Measurements from ENCODE around the gene LRMDA. TPM values are rescaled to one million over a fixed set of nuclear protein-coding genes. Genes with fewer than 3 reads are reported as not detected.

Gene LRMDA
- total RNA-seq, 3 donors from 2014 or later, result not detected

DNA sequence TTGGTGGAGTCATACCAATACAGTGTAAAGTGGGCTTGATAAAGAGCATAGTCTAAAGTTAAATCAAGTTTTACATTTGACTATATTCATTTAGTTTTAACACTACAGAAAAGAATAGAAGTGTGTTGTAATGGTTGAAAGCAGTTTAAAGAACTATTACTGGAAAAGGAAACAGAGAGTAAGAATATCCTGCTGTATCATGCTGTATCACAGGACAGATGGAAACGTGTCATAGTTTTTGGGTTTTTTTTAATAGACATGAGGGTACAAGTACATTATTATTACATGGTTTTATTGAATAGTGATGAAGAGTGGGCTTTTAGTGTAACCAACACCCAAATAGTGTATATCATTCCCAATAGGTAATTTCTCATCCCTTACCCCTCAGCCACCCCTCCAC, 944.3 kb downstream of the LRMDA start:
- ATAC-seq, result no peak
- no peaks in the 10 kb centered on the region for H3K36me3 Mint-ChIP-seq (ENCODE audit: insufficient read depth)
- H3K27me3 Mint-ChIP-seq (ENCODE audit: low read depth), result no peaks in the 10 kb centered on the region
- H3K4me3 Mint-ChIP-seq, result no peak overlapping the region
- DNase-seq, result no peak
- peaks cover 8% of the 10 kb centered on the region for H3K9me3 Mint-ChIP-seq
- no peaks in the 10 kb centered on the region for H3K4me1 Mint-ChIP-seq (ENCODE audit: low read depth)

DNA sequence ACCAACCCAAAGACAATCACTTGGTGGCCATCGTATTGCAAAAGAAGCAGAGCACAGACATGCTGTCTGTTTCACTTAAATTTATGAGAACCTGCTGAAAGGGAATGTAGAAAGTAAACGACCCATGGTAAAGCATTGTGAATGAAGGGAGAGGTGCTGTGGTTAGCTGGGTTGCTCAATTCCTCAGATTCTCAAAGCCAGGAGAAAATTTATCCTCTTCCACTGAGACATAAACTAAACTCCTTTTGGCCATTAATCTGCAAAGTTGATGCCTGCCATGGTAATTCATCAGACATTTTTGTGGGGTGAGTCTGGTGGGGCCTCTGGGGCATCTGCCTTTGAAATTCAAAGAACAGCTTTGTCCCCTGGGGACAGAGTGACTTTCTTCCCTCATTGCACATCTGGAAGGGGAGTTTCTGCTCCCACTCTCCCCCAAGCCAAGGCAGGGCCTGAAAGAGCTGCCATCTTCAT, 951.0 kb downstream of the LRMDA start:
- DNase-seq, result no peak
- Mint-ChIP-seq H3K36me3 (ENCODE audit: insufficient read depth) (no peaks in the 10 kb centered on the region), H3K27me3 (ENCODE audit: low read depth) (no peaks in the 10 kb centered on the region), H3K9me3 (peaks cover 16% of the 10 kb centered on the region), H3K4me1 (ENCODE audit: low read depth) (no peaks in the 10 kb centered on the region), H3K4me3 (no peak overlapping the region)
- ATAC-seq, result no peak

DNA sequence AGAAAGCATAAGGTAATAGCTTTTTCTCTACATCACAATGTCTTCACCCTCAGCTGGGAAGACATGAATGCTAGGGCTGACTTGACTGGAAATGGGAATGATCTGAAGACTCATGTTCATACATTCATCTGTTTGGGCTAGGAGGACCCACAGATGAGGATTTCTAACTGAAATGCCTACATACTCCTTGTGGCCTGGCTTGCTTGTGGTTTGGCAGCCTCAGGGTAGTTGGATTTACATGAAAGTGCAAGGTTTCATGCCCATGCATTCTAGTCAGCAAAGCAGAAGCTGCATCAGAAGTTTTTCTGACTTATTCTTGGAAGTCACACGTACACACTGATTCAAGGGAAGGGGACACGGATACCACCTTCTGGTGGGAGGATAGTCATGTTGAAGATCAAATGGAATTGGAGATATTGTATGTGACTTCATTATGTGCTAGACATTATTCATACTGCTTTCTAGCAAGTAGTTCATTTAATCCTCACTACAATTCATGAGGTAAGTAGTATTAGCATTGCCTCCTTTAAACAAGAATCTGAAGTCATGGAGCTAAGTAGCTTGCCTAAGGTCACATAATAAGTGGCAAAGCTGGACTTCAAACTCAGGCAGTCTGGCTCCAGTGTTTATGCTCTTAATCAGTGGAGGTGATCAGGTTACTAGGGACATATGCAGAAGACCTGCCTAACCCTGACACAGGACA, 957.0 kb downstream of the LRMDA start:
- H3K27me3 Mint-ChIP-seq (ENCODE audit: low read depth), result no peaks in the 10 kb centered on the region
- no peak for DNase-seq
- H3K4me1 Mint-ChIP-seq (ENCODE audit: low read depth), result no peaks in the 10 kb centered on the region
- peaks cover 8% of the 10 kb centered on the region for H3K9me3 Mint-ChIP-seq
- no peak for ATAC-seq
- H3K36me3 Mint-ChIP-seq (ENCODE audit: insufficient read depth), result no peaks in the 10 kb centered on the region
- H3K4me3 Mint-ChIP-seq, result no peak overlapping the region

DNA sequence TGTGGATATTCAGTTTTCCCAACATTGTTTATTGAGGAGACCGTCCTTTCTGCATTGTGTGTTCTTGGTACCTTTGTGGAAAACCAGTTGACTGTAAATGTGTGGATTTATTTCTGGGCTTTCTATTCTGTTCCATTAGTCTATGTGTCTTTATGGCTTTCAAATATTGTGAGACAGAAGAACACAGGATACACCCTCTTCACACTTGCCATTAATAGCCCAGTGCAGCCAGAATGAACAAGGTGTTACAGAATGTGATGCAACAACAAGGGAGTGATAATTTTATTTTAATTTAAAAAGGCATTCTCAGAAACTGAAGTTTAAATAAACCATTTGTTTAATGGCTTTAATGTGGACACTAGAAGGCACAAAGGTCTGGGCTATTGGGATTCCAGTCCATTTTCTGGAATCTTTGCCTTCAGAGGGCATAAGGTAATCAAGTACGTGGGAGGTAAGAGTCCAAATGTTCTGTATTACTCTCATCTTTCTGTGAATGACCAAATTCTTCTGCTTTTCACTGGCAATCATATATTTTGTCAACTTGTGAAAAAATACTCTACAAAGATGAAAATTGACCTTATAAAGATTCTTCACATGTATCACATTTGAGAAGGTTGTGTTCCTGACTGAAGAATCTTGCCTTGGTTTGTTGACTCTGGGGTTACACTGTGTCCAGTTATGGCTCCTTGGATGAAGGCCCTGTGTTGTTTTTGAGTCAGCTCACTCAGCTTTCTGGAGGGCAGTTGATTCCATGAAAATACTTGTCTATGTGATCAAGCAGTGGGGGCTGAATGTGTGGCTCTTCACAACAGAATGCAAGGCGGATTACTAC, 962.7 kb downstream of the LRMDA start:
- no peaks in the 10 kb centered on the region for H3K9me3 Mint-ChIP-seq
- no peaks in the 10 kb centered on the region for H3K27me3 Mint-ChIP-seq (ENCODE audit: low read depth)
- no peak overlapping the region for H3K4me3 Mint-ChIP-seq
- H3K4me1 Mint-ChIP-seq (ENCODE audit: low read depth), result no peaks in the 10 kb centered on the region
- no peaks in the 10 kb centered on the region for H3K36me3 Mint-ChIP-seq (ENCODE audit: insufficient read depth)
- DNase-seq (no peak), ATAC-seq (no peak)

DNA sequence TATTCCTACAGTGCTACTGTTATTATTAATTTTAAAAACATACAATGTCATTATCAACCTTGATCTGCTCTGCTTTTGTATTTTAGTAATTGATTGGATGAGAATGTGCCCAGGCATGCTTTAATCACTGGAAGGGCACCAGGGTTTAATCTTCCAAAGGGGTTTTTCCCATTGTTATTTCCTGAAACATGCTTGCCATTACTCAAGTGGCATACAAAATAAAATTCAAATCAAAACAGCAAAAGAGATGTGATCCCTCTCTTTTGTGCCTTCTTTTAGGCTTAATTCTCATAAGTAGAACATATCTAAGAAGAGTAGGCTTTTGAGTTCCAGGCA, 963.3 kb downstream of the LRMDA start:
- Mint-ChIP-seq H3K36me3 (ENCODE audit: insufficient read depth) (no peaks in the 10 kb centered on the region), H3K4me3 (no peak overlapping the region), H3K9me3 (no peaks in the 10 kb centered on the region), H3K27me3 (ENCODE audit: low read depth) (no peaks in the 10 kb centered on the region), H3K4me1 (ENCODE audit: low read depth) (no peaks in the 10 kb centered on the region)
- no peak for DNase-seq
- no peak for ATAC-seq

DNA sequence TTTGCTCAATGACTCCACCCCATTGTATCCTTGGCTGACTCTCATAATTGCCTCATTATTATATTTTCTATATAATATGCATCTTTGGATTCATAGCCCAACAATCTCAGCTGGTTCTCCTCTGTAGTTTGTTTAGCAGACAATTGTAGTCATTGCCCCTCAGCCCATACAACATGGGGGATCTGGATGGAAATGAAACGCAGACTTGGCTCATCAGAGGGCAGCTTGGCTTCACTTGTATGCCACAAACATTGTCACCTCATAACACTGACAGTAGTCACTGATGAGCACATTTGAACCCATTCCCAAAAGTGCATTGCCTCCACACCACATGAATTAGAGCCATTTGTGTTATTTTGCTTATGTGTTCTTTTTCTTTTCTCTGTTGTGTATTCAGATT, 963.8 kb downstream of the LRMDA start:
- no peak for ATAC-seq
- no peaks in the 10 kb centered on the region for H3K27me3 Mint-ChIP-seq (ENCODE audit: low read depth)
- no peak for DNase-seq
- H3K4me1 Mint-ChIP-seq (ENCODE audit: low read depth), result no peaks in the 10 kb centered on the region
- H3K36me3 Mint-ChIP-seq (ENCODE audit: insufficient read depth), result no peaks in the 10 kb centered on the region
- H3K4me3 Mint-ChIP-seq, result no peak overlapping the region
- no peaks in the 10 kb centered on the region for H3K9me3 Mint-ChIP-seq

DNA sequence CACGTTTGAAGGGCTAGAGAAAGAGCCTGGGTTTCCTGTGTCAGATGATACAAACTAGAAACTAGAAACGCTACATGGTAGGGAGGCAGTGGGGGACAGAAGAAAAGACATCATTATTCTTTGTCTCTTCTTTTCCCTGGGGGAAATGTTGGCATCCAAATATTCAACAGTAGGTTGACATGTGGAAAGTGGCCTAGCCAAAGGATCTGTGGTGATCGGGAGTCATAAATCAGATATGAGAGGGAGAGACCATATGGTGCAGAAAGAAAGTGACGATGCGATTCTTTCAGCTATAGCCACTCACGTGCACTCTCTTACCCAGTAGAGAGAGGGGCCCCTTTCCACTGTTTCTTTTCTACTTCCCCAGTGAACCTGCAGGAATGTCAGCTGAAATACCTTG, 964.7 kb downstream of the LRMDA start:
- ATAC-seq, result no peak
- no peaks in the 10 kb centered on the region for H3K27me3 Mint-ChIP-seq (ENCODE audit: low read depth)
- H3K4me3 Mint-ChIP-seq, result no peak overlapping the region
- no peaks in the 10 kb centered on the region for H3K9me3 Mint-ChIP-seq
- H3K36me3 Mint-ChIP-seq (ENCODE audit: insufficient read depth), result no peaks in the 10 kb centered on the region
- no peaks in the 10 kb centered on the region for H3K4me1 Mint-ChIP-seq (ENCODE audit: low read depth)
- DNase-seq, result no peak

DNA sequence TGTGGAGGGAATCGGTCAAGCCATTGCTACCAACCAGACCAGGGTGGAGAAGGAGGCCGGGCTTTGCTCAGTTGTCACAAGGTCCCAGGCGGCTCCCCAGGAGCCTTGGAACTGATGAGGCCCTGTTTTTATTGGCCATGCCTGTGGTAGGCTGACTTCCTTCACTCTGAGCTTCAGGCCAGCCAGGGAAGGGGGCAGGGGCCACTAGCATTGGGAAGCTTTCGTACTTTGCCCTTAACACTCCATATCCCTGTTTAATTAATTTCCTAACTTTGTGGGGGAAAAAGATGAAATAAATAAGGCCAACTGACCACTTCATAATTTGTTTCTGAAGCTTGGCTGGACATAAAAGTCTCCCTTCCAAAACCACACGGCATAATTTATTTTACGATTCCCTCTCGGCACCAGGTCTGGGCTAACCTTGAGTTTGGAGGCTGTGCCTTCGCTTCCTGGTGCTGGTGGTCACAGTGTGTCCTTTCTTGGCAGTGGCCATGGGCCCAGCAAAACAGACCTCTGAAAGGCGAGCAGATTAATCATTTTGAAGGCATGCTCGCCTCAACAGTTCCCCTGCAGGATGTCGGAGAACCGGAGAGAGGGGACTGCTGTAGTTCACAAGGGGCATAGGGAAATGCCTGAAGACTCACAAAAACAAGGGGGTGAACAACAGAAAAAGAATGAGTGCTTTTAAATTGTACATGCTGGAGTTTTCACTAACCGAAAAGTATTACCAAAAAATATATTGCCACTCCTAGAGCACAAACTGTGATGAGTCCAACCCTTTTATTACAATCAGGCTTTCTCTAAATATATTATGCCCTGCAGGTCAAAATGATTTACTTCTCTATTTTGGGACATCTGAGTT, 966.0 kb downstream of the LRMDA start:
- DNase-seq (no peak), ATAC-seq (no peak)
- no peaks in the 10 kb centered on the region for H3K27me3 Mint-ChIP-seq (ENCODE audit: low read depth)
- H3K4me1 Mint-ChIP-seq (ENCODE audit: low read depth), result no peaks in the 10 kb centered on the region
- no peak overlapping the region for H3K4me3 Mint-ChIP-seq
- no peaks in the 10 kb centered on the region for H3K36me3 Mint-ChIP-seq (ENCODE audit: insufficient read depth)
- H3K9me3 Mint-ChIP-seq, result no peaks in the 10 kb centered on the region

DNA sequence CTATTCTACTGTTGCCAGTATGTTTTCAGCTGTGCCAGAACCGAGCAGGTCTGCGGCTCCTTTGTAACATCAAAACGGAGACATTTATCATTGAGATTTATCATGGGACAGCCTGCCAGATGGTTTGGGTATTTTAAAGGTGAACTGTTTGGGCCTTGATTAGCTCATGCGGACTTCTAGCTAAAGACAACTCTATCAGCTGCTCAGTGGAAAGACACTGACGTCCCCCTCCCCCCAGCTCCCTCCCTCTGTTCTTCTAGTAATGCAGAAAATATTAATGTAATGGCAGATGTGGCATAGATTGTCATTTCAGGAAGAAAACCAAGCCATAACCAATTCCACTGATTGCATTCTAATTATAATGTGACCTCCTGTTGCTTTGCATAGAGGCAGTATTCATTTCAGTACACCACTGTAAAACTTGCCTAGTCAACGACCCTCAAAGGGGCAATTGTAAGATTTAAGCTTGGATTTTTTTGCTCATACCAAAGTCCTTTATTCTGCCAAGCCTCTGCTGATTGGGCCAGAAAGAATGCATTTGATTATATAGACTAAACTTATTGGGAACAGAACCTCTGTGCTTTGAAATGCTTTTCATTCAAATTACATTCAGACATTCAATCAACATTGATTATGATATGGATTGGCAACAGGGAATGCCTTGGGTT, 966.8 kb downstream of the LRMDA start:
- ATAC-seq (no peak), DNase-seq (no peak)
- no peaks in the 10 kb centered on the region for H3K36me3 Mint-ChIP-seq (ENCODE audit: insufficient read depth)
- no peaks in the 10 kb centered on the region for H3K4me1 Mint-ChIP-seq (ENCODE audit: low read depth)
- H3K4me3 Mint-ChIP-seq, result no peak overlapping the region
- H3K9me3 Mint-ChIP-seq, result no peaks in the 10 kb centered on the region
- H3K27me3 Mint-ChIP-seq (ENCODE audit: low read depth), result no peaks in the 10 kb centered on the region

DNA sequence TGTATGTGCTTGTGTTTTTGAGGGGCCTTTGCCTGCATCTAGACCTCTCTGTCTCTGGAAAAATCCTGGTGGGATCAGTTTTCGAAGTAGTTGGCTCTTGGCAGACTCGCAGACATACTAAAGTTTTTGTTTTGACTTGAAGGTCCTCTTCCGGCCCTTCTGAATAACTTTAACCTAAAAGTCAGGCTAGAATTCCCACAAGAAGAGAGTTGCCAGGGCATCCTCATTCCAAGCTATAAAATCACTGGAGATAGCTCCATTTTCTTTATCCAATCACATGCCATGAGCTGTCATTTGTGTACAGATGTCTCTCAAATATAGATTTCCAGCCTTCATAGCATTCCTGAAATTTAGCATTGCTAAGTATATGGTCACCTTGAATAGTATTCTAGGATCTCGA, 967.8 kb downstream of the LRMDA start:
- ATAC-seq (no peak), DNase-seq (no peak)
- Mint-ChIP-seq H3K36me3 (ENCODE audit: insufficient read depth) (no peaks in the 10 kb centered on the region), H3K4me3 (no peak overlapping the region), H3K9me3 (no peaks in the 10 kb centered on the region), H3K27me3 (ENCODE audit: low read depth) (no peaks in the 10 kb centered on the region), H3K4me1 (ENCODE audit: low read depth) (no peaks in the 10 kb centered on the region)

DNA sequence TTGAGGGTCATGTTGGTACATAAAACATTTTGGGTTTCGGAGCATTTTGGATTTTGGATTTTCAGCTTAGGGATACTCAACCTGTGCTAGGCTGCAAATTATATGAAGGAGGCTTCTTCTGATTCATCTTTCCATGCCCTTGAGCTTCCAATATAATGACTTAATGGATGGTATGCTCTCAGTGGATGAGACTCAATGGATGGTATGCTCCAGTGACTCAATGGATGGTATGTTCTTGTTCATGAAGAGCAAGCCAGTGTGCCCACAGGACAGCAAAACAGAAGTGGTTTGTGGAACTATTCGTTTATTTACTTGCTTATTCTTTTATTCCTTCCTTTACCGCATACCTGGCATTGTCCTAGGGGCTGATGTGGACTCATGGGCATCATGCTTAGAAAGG, 969.6 kb downstream of the LRMDA start:
- H3K9me3 Mint-ChIP-seq, result no peaks in the 10 kb centered on the region
- no peaks in the 10 kb centered on the region for H3K4me1 Mint-ChIP-seq (ENCODE audit: low read depth)
- no peak for ATAC-seq
- H3K36me3 Mint-ChIP-seq (ENCODE audit: insufficient read depth), result no peaks in the 10 kb centered on the region
- no peak overlapping the region for H3K4me3 Mint-ChIP-seq
- DNase-seq, result no peak
- H3K27me3 Mint-ChIP-seq (ENCODE audit: low read depth), result no peaks in the 10 kb centered on the region

DNA sequence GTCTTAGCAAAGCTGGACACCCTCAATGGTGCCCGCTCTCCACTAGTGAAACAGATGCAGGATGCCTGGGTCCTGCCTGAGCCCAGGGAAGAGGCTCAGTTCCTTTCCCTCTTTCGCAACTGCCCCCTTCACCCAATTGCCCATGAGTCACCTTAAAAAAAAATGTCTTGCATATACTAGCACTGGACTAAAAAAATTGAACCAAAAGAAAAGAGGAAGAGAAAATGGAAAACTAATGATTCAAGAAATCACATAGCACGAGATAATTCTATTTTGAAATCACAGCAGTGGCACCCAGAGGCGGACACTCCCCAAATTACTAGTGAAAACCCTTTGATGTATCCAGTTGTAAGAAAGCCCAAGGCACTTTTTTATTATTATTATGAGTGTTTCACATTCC, 972.5 kb downstream of the LRMDA start:
- H3K9me3 Mint-ChIP-seq, result no peaks in the 10 kb centered on the region
- no peak for ATAC-seq
- H3K27me3 Mint-ChIP-seq (ENCODE audit: low read depth), result no peaks in the 10 kb centered on the region
- DNase-seq, result no peak
- no peaks in the 10 kb centered on the region for H3K4me1 Mint-ChIP-seq (ENCODE audit: low read depth)
- no peaks in the 10 kb centered on the region for H3K36me3 Mint-ChIP-seq (ENCODE audit: insufficient read depth)
- no peak overlapping the region for H3K4me3 Mint-ChIP-seq

DNA sequence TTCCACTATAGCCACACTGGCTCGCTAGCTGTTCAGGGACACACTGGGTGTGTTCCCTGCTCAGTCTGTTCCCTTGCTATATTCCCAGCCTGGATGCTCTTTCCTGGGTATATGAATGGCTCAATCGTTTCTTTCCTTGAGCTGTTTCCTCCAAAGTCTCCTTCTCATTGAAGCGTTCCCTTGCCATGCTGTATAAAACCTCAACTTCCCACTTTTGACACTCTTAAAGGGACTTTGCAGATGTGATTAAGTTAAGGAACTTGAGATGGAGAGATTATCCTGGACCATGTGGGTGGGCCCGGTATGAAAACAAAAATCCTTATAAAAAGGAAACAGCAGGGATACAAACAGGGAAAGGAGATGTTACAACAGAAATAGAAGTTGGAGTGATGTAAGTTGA, 973.1 kb downstream of the LRMDA start:
- DNase-seq (no peak), ATAC-seq (no peak)
- Mint-ChIP-seq H3K4me1 (ENCODE audit: low read depth) (no peaks in the 10 kb centered on the region), H3K27me3 (ENCODE audit: low read depth) (no peaks in the 10 kb centered on the region), H3K9me3 (no peaks in the 10 kb centered on the region), H3K4me3 (no peak overlapping the region), H3K36me3 (ENCODE audit: insufficient read depth) (no peaks in the 10 kb centered on the region)

DNA sequence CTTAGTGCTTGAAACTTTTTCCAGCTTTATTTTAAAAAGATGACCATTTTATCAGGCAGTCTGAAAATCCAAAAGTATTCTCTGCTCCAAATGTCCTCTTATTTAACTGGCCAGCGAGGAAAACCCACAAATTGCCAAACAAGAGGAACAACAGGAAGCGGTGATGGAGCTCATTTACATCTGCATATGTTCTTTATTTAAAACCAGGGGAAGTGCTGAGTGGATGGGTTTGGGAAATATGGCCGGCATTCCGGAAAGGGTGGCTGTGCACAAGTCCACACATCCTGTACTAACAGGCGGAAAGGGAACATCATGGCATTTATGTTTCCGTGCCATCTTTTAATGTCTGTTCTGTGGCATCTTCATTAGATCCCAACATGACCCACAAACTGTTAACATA, 974.5 kb downstream of the LRMDA start:
- Mint-ChIP-seq H3K27me3 (ENCODE audit: low read depth) (no peaks in the 10 kb centered on the region), H3K36me3 (ENCODE audit: insufficient read depth) (no peaks in the 10 kb centered on the region), H3K4me3 (no peak overlapping the region), H3K4me1 (ENCODE audit: low read depth) (no peaks in the 10 kb centered on the region), H3K9me3 (no peaks in the 10 kb centered on the region)
- ATAC-seq (no peak), DNase-seq (no peak)

Measured in activated T-cell treated with anti-CD3 and anti-CD28 coated beads, Interleukin-2, amount 50 U/mL, for 4 hours (primary cell).